ENCODE data around the gene PAX5. TPM values are rescaled to one million over a fixed set of nuclear protein-coding genes. Genes with fewer than 3 reads are reported as not detected.
"Not testable (repeated sequence)": the region's sequence is repeated elsewhere in the genome, so short reads cannot be mapped to it uniquely, and the experiment has no call there.

The PAX5 gene
- total RNA-seq, 2 donors from 2014 or later: 0.46 to 0.59 TPM

DNA sequence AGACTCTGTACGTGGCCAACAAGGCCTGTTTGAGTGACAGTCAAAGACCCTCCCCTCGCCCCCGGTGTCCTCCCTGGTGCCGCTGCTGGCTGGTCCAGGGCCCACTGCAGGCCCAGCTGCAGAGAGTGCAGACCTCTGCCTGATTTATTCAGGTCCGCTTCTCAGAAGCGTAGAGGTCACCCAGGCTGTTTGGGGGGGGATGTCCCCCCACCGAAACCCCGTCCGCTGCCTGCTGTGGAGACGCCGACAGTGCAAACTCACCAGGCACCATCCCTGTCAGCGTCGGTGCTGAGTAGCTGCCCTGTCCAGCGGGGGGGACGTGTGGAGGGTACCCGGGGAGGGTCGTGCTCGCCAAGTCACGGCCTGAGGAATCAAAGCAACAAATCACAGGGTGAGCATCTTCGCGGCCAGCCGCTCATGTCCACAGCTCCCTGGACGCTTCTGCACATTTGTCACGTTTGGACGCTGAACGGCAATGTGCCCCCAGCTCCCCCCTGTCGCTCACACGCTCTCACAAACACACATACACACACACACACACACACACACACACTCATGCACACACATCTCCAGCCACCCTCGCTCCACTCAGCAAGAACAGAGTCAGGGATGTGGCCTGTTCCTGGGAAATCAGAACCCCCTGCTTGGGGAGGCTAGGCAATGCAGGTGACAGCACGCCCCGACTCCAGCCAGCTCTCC is 152.2 kb downstream of the PAX5 start:
- DNase-seq: no peak
- ATAC-seq: no peak
- intact Hi-C loops (cut with DNase I, micrococcal nuclease): no loop called here

DNA sequence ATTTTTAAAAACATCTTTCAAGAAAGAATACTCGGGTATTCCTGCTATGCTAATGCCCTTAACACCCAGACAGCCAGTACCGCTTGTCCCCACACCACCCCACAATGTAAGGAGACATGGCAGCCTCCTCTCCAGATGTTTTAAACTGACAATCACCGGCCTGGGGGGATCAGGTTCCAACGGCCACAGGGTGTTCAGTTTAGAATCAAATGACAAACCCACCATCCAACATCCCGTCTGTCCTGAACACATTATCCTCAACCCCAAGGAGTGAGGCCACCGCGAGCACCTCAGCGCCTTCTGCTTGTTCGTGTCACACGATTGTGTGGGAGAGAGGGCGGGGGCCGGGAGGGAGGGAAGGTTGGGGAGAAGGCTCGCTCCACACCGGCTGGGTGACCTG is 152.8 kb downstream of the PAX5 start:
- DNase-seq (no peak), ATAC-seq (no peak)
- intact Hi-C loops (cut with DNase I, micrococcal nuclease): no loop called here

DNA sequence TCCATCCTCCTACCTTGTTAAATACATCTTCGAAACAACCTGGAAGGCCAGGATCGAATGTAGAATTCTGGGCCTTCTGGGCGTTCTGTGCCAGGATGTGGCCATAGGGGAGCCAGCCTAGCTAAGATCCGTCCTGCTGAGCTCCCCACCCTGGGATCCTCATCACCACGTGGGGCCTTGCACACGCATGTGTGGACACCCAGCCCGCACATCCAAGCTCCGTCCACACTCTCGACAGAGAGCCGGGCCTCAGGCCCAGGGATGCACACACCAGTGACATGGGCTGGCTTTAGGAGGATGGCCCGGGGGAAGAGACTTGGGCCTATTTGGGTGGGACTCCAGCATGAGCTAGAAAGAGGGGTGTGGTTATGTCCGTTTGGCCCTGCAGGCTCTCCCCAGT is 154.0 kb downstream of the PAX5 start:
- no peak for DNase-seq
- ATAC-seq: no peak
- intact Hi-C loops (cut with DNase I, micrococcal nuclease): no loop called here

DNA sequence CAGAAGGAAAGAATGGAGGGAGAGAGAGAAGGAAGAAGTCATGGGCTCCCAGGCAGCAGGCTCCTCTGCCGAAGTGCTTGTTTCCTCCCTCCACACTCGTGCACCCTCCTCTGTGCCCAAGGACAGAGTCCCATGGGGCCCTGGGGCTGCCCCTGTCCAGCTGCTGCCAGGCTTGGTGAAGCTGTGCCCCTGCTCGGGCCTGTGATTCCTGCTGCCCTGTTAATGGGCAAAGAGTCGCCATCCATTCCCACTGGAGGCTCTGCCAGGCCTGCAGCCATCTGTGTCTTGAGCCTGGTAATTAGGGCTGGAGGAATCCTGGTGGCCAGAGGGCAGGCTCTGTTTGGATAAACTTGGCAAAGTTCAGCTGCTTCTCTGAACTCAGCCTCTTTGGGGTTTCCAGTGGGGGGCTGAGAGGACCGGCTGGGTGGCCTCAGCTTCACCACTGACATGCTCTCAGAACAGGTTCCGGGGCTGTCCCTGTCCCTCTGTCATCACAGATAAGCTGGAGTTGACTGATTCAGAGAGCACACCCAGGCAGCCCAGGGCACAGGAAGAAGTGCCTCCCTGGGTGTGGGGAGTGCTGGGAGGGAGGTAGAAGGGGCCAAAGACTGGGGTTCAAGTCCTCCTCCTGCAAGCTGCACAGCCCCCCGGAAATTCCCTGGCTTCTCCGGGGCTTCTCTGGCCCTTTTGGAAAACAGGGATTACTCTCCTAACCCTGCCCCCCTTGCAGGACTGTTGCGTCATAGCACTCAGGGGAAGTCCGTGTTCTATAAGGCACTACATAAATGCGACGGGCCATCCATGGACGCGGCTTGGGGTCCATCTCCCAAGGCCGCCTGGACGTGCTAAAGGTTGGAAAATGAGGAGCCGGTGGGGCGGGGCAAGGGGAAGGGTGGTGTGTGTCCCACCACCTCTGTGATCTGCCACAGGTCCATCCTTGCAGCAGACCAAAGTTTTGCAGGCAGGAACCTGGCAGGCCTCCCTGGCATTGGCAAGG is 154.8 kb downstream of the PAX5 start:
- intact Hi-C loops (cut with DNase I, micrococcal nuclease): loop anchor here in 1 of 2 donors (10.0 kb wide), 1 partner anchor 126 kb away; no protein-coding TSS in a partner anchor
- no peak for ATAC-seq
- DNase-seq: no peak

DNA sequence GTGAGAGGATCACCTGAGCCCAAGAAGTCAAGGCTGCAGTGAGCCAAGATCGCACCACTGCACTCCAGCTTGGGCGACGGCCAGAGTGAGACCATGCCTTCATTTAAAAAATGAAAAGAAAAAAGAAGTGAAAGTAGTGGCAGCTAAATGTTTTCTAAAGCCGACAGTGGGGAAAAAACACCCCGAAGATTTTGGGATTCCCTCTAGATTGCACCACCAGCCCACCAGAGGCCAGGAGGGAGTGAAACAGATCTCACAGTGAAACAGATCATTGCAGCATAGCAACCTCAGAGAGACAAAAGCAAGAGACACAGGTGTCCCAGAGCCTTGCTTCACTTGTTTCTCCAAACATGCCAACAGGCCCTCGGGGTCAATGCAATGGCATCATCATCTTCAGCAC is 156.8 kb downstream of the PAX5 start:
- DNase-seq (no peak), ATAC-seq (no peak)
- intact Hi-C loops (cut with DNase I, micrococcal nuclease): loop anchor here in 1 of 2 donors (10.0 kb wide), 1 partner anchor 128 kb away; no protein-coding TSS in a partner anchor

DNA sequence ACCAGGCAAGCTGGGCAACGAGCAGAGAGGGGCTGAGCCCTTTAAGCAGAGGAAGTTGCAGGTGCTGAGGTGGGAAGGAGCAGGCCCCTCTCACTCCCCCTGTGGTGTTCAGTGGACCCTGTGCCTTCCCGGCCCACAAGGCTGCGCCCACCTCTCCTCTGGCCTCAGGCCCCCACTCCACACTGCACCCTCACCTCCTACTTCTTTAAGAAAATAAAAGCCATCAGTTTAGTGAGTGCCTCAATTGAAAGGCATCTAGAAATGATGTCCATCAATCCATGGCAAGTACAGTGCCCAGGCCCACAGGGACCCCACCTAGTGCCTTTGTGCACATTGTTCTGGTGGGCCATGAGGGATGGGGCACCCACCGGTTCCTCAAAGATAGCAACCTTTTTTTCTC is 158.0 kb downstream of the PAX5 start:
- intact Hi-C loops (cut with DNase I, micrococcal nuclease): loop anchor here in 1 of 2 donors (10.0 kb wide), 1 partner anchor 129 kb away; no protein-coding TSS in a partner anchor
- no peak for DNase-seq

DNA sequence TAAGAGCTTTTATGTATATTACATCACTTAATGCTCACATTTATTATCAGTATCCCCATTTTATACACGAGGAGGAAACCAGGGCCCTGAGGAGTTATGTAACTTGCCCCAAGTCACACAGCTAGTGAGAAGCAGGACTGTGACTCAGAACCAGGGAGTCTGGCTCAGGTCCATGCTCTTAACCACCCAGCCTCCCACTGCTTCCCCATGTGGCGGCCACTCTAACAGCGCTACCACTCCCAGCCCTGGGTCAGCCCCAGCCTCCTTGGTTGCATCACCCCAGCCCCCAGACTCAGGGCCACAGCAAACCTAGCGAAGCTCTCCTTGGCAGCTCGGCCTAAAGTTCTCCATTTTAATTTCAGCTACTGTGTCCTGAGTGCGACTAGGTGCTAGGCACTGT is 159.1 kb downstream of the PAX5 start:
- ATAC-seq: no peak
- DNase-seq: no peak
- intact Hi-C loops (cut with DNase I, micrococcal nuclease): loop anchor here in 1 of 2 donors (10.0 kb wide), 1 partner anchor 130 kb away; no protein-coding TSS in a partner anchor

More for the DNA sequence above, 158.0 kb downstream of the PAX5 start:
- ATAC-seq: no peak

DNA sequence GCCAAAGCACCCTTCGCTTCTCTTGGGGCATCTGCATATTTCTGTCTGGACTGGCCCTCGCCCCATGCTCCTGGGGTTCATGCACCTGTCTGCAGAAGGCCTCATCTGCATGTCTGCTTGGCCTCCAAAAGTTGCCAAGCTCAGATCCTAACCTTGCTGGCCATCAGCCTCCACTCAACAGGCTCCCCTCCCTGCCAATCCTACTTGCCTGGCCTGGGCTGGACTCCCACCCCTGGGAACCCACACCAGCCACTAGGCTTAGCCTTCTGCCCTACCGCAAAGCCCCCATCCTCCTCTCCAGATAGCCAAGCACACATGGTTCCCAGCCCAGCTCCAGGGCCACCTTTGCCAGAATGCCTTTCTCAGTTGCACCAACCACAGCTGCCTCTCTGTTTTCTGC is 159.8 kb downstream of the PAX5 start:
- intact Hi-C loops (cut with DNase I, micrococcal nuclease): loop anchor here in 1 of 2 donors (10.0 kb wide), 1 partner anchor 131 kb away; no protein-coding TSS in a partner anchor
- ATAC-seq (no peak), DNase-seq (no peak)

DNA sequence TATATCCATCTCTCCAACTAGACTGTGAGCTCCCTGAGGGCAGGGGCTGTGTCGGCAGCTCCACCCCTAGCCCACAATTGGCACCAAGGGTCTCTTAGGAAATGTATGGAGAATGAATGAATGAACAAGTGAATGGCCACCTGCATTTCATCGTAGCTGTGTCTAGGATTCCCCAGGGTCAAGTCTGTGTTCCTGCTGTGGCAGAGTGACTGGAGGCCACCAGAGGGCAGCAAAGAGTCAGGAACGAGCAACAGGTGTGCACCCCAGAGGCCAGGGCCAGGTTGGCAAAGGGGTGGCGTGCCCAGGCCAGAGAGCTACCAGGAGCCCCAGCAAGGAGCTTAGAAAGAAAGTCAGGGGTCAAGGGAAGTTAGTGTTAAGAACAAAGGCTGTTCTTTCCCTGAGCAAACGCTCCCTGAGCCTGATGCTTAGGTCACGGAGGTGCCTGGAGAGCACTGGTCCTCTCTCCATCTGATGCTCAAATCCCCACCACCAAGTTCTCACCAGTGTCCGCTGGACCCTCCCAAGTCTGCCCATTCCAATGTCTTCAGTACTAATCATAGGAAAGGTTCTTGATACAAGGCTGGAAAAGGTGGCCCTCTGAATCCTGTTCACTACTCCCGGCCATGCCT is 160.7 kb downstream of the PAX5 start:
- DNase-seq: peak; percentile 60 to 83
- intact Hi-C loops (cut with DNase I, micrococcal nuclease): loop anchor here in 1 of 2 donors (10.0 kb wide), 1 partner anchor 131 kb away; no protein-coding TSS in a partner anchor

DNA sequence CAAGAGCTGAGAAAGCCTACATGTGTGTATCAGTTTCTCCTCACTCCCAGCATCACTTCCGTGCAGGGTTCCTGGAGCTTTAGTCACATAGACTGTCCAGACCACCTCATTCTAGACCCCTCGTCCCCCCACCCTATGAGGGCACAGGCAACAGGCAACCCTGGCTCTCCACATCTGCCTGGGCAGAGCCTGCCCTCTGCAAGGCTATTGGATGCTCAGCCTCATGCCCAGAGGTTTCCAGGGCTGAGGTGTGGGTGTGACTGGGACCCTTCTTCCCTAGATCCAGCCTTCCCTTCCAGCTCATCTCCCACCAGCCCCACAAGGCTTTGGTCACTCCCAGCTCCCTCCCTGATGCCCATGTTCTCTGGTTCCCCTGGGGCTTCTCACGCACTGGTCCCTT is 161.4 kb downstream of the PAX5 start:
- intact Hi-C loops (cut with DNase I, micrococcal nuclease): loop anchor here in 1 of 2 donors (10.0 kb wide), 1 partner anchor 132 kb away; no protein-coding TSS in a partner anchor
- no peak for ATAC-seq
- no peak for DNase-seq

More for the DNA sequence above, 160.7 kb downstream of the PAX5 start:
- peak; percentile 85 for ATAC-seq

DNA sequence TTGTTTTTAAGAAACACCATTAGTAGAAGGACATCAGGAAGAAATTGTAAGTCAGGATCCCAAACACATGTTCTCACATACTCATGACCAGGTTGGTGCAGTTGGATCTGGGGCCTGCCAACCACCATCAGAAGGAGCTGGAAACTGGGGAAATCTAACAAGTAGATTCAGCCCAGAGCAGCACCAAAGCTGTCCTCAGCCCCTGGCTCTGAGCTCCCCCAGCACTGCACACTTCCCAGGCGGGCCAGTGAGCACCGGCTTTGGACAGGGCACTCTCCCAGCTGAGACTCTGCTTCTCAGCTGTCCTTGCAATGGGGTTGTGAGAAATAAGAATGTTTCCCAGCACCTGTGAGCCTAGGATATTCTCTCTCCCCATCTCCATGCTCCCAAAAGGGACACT is 162.5 kb downstream of the PAX5 start:
- ATAC-seq (no peak), DNase-seq (no peak)
- intact Hi-C loops (cut with DNase I, micrococcal nuclease): loop anchor here in 1 of 2 donors (10.0 kb wide), 1 partner anchor 133 kb away; no protein-coding TSS in a partner anchor

DNA sequence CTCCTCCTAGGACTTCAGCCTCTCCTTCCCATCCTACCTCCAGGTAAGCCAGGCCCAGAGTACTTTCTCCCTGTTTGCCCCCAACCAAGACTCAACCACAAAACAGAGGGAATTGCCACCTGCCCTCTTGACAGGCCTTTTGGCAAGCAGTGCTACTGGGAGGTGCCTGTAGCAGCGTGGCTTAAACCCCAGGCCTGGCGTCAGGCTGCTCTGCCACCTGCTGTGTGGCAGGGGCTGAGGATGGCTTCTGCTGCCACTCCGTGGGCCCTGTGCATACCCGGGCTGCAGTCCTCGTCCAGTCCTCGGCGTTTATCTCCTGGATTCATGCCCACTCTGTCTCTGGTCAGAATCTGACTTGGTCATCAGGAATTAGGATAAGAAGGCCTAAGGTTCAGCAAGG is 163.1 kb downstream of the PAX5 start:
- DNase-seq (peak in 1 of 2 donors; percentile 39), ATAC-seq (peak; percentile 55)
- intact Hi-C loops (cut with DNase I, micrococcal nuclease): loop anchor here in 1 of 2 donors (10.0 kb wide), 1 partner anchor 134 kb away; no protein-coding TSS in a partner anchor

DNA sequence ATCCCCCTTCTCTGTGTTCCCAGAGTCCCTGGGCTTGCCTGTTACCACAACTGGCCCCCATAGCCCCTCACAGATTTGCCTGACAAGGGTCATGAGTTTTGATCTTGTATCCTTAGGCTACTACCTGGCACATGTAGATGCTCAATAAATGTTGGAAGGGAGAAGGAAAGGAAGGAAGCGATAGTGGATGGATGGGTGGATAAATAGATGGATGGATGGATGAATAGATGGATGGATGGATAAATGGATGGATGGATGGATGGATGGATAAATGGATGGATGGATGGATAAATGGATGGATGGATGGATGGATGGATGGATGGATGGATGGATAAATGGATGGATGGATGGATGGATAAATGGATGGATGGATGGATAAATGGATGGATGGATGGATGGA is 164.5 kb downstream of the PAX5 start:
- not testable (repeated sequence) for ATAC-seq, DNase-seq
- intact Hi-C loops (cut with DNase I, micrococcal nuclease): loop anchor here in 1 of 2 donors (10.0 kb wide), 1 partner anchor 135 kb away; no protein-coding TSS in a partner anchor

DNA sequence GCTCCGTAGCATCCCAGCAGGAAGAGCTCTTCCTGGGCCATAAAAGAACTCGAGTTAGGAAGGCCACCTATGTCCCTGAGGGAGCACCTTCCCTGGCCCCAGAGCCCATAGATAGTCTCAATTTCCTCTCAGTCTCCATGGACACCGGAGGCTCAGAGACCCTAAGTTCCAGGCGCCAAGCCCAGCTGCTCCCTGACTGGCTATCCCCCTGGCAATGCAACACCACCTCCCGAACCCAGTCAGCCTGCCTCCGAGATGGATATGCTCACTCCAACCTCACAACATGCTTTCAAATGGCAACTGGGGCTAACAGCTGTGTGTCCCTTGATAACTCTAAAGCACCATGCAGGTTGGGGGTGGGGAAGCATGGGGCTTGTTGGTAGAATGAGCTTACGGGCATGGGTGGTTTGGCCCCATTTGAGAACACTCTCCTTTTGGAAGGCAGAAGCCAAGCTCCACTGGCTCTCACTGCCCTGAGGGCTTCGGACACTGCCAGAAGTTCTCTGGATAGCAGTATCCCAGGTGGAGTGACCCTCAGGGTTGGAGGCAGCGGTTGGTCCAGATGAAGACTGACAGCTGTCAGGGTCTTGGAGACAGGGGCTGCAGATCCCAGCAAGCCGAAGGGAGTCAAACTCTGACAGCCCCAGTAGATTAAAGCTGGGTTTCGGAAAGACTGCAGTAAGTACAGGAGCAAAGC is 165.3 kb downstream of the PAX5 start:
- peak; percentile 6 for ATAC-seq
- DNase-seq: no peak
- intact Hi-C loops (cut with DNase I, micrococcal nuclease): no loop called here

DNA sequence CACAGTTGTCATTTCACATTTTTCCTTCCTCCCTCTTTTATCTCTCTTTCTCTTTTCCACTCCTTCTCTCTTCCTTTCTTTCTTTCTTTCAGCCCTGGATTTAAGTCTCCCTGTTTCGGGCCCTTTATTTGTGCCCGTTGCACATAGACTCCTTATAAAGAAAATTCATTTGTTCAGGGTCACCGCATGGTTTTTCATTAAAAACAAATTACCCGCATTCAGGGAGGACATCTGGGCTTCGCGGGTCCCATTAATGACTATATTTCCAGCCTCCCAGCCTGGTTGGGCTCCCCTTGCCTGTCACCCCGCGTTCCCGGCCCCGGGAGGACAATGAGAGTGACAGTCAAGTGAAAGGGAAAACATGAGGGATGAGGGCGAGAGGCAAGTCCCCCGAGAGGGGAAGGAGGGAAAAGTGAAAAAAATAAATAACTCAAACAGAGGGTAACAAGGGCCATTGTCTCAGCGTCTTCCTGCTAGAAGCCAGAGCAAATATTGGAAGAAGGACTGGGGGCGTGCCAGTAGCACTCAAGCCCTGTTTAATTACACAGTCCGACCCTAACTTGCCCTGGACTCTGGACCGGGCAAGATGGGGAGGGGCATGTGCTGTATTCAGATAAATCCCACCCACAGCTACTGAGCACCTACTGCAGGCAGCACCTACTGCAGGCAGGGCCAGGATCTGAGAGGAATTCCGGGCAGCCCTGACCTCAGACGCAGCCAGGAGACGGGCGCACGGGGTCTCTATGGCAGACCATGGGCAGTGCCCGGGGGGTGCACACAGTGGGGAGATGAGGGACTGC is 166.2 kb downstream of the PAX5 start:
- DNase-seq: peak; percentile 84 to 89
- intact Hi-C loops (cut with DNase I, micrococcal nuclease): no loop called here
- peak; percentile 96 for ATAC-seq

DNA sequence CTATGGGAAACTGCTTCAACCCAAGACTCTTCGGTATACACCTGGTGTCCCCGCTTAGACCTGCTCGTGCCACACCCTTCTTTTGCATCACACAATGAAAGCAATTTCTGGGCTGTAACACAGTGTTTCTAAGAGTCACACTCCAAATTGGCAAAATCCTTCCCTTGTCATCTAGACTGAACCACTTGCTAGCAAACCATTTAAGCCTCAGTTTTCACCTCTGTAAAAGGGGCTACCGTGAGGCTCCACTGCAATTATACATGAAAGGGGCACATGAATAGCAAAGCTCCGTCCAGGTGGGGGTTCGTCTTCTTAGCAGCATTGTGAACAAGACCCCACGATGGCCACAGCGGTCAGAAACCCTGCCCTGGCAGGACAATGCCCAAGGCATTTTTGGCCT is 166.8 kb downstream of the PAX5 start:
- peak; percentile 25 for ATAC-seq
- no peak for DNase-seq
- intact Hi-C loops (cut with DNase I, micrococcal nuclease): no loop called here

DNA sequence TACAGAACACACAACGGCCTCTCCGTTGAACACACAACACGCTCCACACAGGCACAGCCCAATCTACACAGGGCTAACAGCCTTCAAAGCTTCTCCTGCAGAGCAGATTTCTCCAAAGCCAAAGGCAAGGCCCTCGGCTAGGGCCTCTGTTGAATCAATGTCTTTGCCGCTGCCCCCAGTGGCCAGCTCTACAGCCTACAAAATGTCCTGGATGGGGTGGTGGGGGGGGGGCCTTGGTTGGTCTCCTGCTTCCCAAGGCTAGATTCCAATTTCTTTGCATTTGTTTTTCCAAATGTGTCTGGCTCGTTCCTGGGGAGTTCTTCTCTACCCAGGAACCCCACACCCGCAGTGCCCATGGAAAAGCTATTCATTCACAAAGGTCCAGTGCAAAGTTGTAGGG is 167.2 kb downstream of the PAX5 start:
- intact Hi-C loops (cut with DNase I, micrococcal nuclease): no loop called here
- DNase-seq (no peak), ATAC-seq (no peak)

Data from left colon (tissue), 2 donors.